Natural killer cell (primary cell): ENCODE results near the gene ABCD1. TPM values are rescaled to one million over a fixed set of nuclear protein-coding genes. Genes with fewer than 3 reads are reported as not detected.

Experiments used
- ATAC-seq, 3 donors: fragments of 150-1000 bp in 2 of 3; fragments of 200-7000 bp in 1 of 3; cut with Tn5 transposase; 1 replicate in 1 of 3; 2 replicates in 2 of 3; pipeline ENCODE4 v1.10.0; 2021; ENCODE audit warnings: mild to moderate bottlenecking in 2 of 3, moderate library complexity in 2 of 3
- DNase-seq, 2 donors: peaks; one replicate each; pipeline versions ENCODE4 v3.0.0 to v3.0.0-alpha.2; 2013 to 2021; ENCODE audit warnings: mixed read lengths in 1 of 2
- H3K27ac ChIP-seq: one replicate; pipeline ENCODE4 v1.5.1; 2013; ENCODE audit warnings: mild to moderate bottlenecking, low read length
- H3K27me3 ChIP-seq: one replicate; pipeline ENCODE4 v1.6.1; 2013; ENCODE audit warnings: low read length; ENCODE audit not compliant: control insufficient read depth, insufficient read depth
- H3K36me3 ChIP-seq: one replicate; pipeline ENCODE4 v1.6.1; 2013; ENCODE audit warnings: low read length; ENCODE audit not compliant: control insufficient read depth, insufficient read depth
- H3K4me1 ChIP-seq: one replicate; pipeline ENCODE4 v1.6.1; 2013; ENCODE audit warnings: low read length; ENCODE audit not compliant: control insufficient read depth, insufficient read depth
- H3K4me3 ChIP-seq: one replicate; pipeline ENCODE4 v1.5.1; 2013; ENCODE audit warnings: low read length
- H3K9me3 ChIP-seq: one replicate; pipeline ENCODE4 v1.6.1; 2013; ENCODE audit warnings: low read length; ENCODE audit not compliant: control insufficient read depth, insufficient read depth
- H3K27ac Mint-ChIP-seq, 2 donors: one replicate each; pipeline ENCODE4 v1.8.0; 2022; ENCODE audit warnings: mild to moderate bottlenecking in 2 of 2, mixed read lengths in 2 of 2, moderate library complexity in 1 of 2
- H3K27me3 Mint-ChIP-seq, 2 donors: one replicate each; pipeline ENCODE4 v1.8.0; 2022; ENCODE audit warnings: low read depth in 2 of 2, mixed read lengths in 2 of 2
- H3K36me3 Mint-ChIP-seq: one replicate; pipeline ENCODE4 v1.8.0; 2022; ENCODE audit warnings: mixed read lengths
- H3K4me1 Mint-ChIP-seq, 2 donors: one replicate each; pipeline ENCODE4 v1.8.0; 2022; ENCODE audit warnings: mixed read lengths in 2 of 2
- H3K4me3 Mint-ChIP-seq: one replicate; pipeline ENCODE4 v1.8.0; 2022; ENCODE audit warnings: mild to moderate bottlenecking, moderate library complexity, mixed read lengths
- H3K9me3 Mint-ChIP-seq, 2 donors: one replicate each; pipeline ENCODE4 v1.8.0; 2022; ENCODE audit warnings: mixed read lengths in 2 of 2
- CTCF ChIP-seq: fragments of 200-600 bp; IDR thresholded peaks from one replicate; pipeline ENCODE4 v1.8.0; 2022; ENCODE audit warnings: antibody characterized with exemption
- WGBS: methylation state at CpG from one replicate; pipeline ENCODE4 v1.1.7; 2013; ENCODE audit warnings: missing lambda C conversion rate; ENCODE audit not compliant: insufficient coverage; 5-methylcytosine and 5-hydroxymethylcytosine counted together
- intact Hi-C: fragments of 100-400 bp; cut with micrococcal nuclease; formaldehyde crosslinking; loops from one replicate; pipeline ENCODE4 v1.14.2; 2022
- total RNA-seq, 4 donors: library from RNA; stranded (reverse); fragments of 120-200 nt in 1 of 4; gene quantifications; one replicate each; pipeline versions ENCODE4 v1.2.3 to v1.2.4, GENCODE V29; 2013 to 2022

ABCD1 gene
- total RNA-seq, 3 donors from 2014 or later (not counting 1 experiment from before 2014, with no cell fraction given) = 12.2 to 13.9 (median 13.8) TPM

- no peak for TF ChIP-seq CTCF
- Mint-ChIP-seq H3K9me3 (no peaks in the 10 kb centered on the region), H3K27me3 (peaks cover 0 to 11% of the 10 kb centered on the region in 2 donors), H3K4me3 (peak within 1 kb of the TSS; percentile 77), H3K4me1 (no peaks in the 10 kb centered on the region), H3K36me3 (no peaks in the 10 kb centered on the region), H3K27ac (no peak within 1 kb of the TSS)
- under 1% methylated on average over 50 of the region's 66 CpGs for WGBS
- H3K27ac ChIP-seq = no peak within 1 kb of the TSS
- DNase-seq (peak in 1 of 2 donors; percentile 49), ATAC-seq (peak in 2 of 3 donors; percentile 42 to 60)
- intact Hi-C loops = no loop called here
- no peaks in the 10 kb centered on the region for H3K9me3 ChIP-seq
- no peak within 1 kb of the TSS for H3K4me3 ChIP-seq
- peaks cover 7% of the 10 kb centered on the region for H3K4me1 ChIP-seq
- no peaks in the 10 kb centered on the region for H3K27me3 ChIP-seq
- no peaks in the 10 kb centered on the region for H3K36me3 ChIP-seq
Measured at GRCh38 chrX:153687121-153688039, 37.3 kb upstream of the ABCD1 start, which contains the start of gene SLC6A8. SLC6A8 (plus strand) TSS chrX:153687926; CDS start chrX:153688575, 649 bp downstream.

GRCh38 chrX:153688071-153688470, 36.6 kb upstream of the ABCD1 start:
- no peak overlapping the region for H3K4me3 Mint-ChIP-seq
- peaks cover 0 to 11% of the 10 kb centered on the region in 2 donors for H3K27me3 Mint-ChIP-seq
- TF ChIP-seq CTCF = no peak
- intact Hi-C loops = no loop called here
- H3K4me1 Mint-ChIP-seq = no peaks in the 10 kb centered on the region
- DNase-seq = no peak
- no peak overlapping the region for H3K27ac ChIP-seq
- H3K27me3 ChIP-seq = no peaks in the 10 kb centered on the region
- no peak overlapping the region for H3K4me3 ChIP-seq
- under 1% methylated on average over 55 of the region's 69 CpGs for WGBS
- peaks cover 7% of the 10 kb centered on the region for H3K4me1 ChIP-seq
- no peaks in the 10 kb centered on the region for H3K9me3 Mint-ChIP-seq
- no peaks in the 10 kb centered on the region for H3K36me3 Mint-ChIP-seq
- no peaks in the 10 kb centered on the region for H3K9me3 ChIP-seq
- H3K36me3 ChIP-seq = no peaks in the 10 kb centered on the region
- ATAC-seq = peak in 1 of 3 donors; percentile 31
- H3K27ac Mint-ChIP-seq = no peak overlapping the region

- TF ChIP-seq CTCF = no peak
- Mint-ChIP-seq H3K4me3 (no peak overlapping the region), H3K27ac (no peak overlapping the region), H3K9me3 (no peaks in the 10 kb centered on the region), H3K36me3 (no peaks in the 10 kb centered on the region), H3K4me1 (no peaks in the 10 kb centered on the region), H3K27me3 (peaks cover 0 to 11% of the 10 kb centered on the region in 2 donors)
- DNase-seq (no peak), ATAC-seq (peak in 1 of 3 donors; percentile 6)
- H3K4me3 ChIP-seq = no peak overlapping the region
- WGBS = 2% methylated on average over 54 of the region's 57 CpGs
- H3K4me1 ChIP-seq = peaks cover 7% of the 10 kb centered on the region
- no peaks in the 10 kb centered on the region for H3K36me3 ChIP-seq
- intact Hi-C loops = no loop called here
- H3K27me3 ChIP-seq = no peaks in the 10 kb centered on the region
- no peaks in the 10 kb centered on the region for H3K9me3 ChIP-seq
- no peak overlapping the region for H3K27ac ChIP-seq
Measured at GRCh38 chrX:153688506-153688905, 36.1 kb upstream of the ABCD1 start.
